ENCODE measurements around the gene HTR2A.

Gene HTR2A

GRCh38 chr13:46871557-46871956 lies 25.3 kb downstream of the HTR2A start:
- no peak for DNase-seq (ENCODE audit: low read depth in 1 of 2, low spot score in 1 of 2)

GRCh38 chr13:46868091-46868490 lies 28.8 kb downstream of the HTR2A start:
- DNase-seq (ENCODE audit: low read depth in 1 of 2, low spot score in 1 of 2): no peak

DNA sequence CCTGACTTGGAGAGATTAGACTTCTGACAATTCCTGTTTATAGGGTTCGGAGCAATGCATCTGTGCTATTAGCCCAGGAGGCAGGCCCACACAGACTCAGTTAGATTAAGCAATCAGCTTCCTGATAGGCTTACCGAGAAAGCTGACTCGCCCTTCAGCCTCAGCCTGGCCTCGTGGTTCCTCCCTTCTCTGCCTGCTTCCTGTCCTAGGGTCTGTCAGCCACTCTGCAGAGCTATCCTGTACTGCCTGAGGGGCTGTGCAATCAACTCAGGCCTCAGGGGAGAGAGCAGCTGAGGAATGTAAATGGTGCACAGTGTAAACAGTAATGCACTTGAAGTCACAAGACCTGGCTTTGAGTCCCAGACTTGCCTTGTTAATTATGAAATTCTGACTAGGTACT lies 30.7 kb downstream of the HTR2A start:
- no peak for DNase-seq (ENCODE audit: low read depth in 1 of 2, low spot score in 1 of 2)

- no peak for DNase-seq (ENCODE audit: low read depth in 1 of 2, low spot score in 1 of 2)
Measured at GRCh38 chr13:46864941-46865340, 31.9 kb downstream of the HTR2A start.

DNA sequence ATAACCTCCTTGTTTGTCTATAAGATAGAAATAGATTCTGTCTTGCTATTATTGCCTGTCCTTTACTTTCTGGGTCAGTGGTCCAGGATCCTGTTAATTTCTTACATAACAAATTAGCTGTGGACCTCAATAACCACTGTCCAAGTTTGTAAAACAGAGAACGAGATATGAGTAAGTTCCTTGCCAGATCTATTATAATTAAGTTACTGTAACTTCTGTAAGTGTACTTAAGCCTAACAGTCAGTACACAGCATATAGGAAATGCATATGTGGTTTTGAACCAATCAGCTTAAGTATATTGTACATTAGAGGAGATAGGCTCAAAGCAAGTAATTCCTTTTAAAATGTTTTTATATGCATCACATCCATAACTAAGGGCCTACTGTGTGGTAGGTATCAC lies 34.9 kb downstream of the HTR2A start:
- DNase-seq (ENCODE audit: low read depth in 1 of 2, low spot score in 1 of 2): no peak

DNA sequence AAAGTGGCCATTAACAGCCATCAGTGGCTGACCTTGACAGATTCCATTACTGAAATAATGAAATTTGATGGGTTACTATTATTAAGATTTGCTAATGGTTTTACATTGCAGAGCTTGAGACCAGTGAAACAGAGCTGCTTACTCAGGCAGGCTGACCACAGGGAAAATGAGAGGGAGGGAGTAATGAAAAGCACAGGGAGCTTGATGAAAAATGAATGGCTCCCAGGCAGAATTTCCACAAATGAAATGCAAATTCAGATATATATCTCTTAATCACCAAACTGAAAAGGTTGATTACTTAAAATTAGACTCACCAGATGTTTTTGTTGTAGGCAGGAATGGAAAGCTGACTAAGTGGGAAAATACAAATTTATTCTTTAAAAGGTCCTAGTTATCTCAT lies 36.1 kb downstream of the HTR2A start:
- no peak for DNase-seq (ENCODE audit: low read depth in 1 of 2, low spot score in 1 of 2)

DNA sequence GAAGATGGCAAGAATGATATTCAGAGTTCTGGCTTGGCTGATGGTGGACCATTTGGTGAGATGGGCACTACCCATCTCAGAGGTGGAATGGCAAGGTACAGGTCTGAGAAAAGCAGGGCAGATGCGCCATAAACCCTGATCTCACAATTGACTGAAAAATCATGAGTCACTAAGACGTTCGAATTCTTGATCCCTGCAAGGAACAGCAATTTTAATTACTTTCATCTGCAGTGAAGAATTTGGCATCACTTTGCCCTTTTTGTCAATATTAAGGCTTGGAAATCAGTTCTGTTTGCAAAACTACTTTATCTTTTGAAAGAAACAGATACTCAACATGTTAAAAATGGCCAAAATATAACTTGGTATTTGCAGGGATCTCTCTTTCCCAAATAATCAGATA lies 38.1 kb downstream of the HTR2A start:
- no peak for DNase-seq (ENCODE audit: low read depth in 1 of 2, low spot score in 1 of 2)

DNA sequence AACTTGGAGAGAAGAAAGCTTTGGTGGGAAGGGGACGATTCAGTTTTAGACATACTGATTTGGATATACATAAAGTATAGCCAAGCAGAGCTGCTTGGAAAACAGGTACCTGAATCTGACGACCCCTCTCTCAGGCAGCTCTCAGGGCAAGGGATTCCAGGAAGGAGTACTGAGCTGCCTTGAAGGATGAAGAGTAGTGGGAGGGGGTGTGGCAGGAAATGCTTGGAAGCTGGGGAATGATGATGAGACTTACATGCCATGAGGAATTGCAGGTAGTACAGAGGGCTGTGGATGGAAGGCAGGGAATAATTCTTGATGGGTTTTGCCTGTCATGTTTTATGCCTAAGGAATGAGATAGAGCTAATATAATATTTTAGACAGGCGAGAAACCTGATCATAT lies 38.7 kb downstream of the HTR2A start:
- DNase-seq (ENCODE audit: low read depth in 1 of 2, low spot score in 1 of 2): no peak

DNA sequence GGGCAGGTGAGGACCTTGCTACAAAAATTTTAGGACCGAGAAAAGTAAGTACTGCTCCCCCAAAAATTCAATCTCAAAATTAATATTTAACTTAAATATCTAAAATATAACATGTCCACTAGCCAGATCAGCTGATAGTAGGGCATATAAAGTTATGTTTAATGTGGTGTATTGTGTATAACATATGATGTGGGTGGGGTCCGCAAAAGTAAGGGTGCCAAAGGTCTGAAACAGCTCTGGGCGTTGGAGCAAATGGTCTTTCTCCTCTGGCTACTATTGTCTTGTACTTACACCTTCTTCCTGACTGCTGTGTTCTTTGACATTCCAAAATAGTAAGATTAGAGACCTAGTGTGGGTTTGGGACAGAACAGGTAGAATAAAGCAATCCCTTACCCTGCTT lies 41.2 kb downstream of the HTR2A start:
- DNase-seq (ENCODE audit: low read depth in 1 of 2, low spot score in 1 of 2): no peak

DNA sequence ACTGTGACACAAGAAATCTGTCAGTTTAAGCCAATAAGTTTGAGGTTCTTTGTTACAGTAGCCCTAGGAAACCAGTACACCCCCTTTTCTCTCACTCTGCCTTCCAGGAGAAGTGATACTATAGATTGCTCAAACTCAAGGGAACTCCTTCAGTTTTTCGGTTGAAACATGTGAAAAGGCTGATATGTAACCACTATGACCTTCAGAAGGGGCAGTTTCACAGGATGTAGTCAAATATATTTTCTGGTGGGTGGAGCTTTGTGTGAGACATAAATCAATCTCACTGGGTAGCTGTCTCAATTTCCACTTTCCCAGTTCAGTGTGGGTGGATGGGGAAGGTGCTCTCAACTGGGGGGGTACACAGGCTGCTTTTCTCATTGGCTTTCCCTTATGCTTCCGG lies 41.7 kb downstream of the HTR2A start:
- DNase-seq (ENCODE audit: low read depth in 1 of 2, low spot score in 1 of 2): no peak

- DNase-seq (ENCODE audit: low read depth in 1 of 2, low spot score in 1 of 2): no peak
Measured at GRCh38 chr13:46852168-46852567, 44.7 kb downstream of the HTR2A start.

GRCh38 chr13:46850214-46850613 lies 46.6 kb downstream of the HTR2A start:
- DNase-seq (ENCODE audit: low read depth in 1 of 2, low spot score in 1 of 2): no peak

DNA sequence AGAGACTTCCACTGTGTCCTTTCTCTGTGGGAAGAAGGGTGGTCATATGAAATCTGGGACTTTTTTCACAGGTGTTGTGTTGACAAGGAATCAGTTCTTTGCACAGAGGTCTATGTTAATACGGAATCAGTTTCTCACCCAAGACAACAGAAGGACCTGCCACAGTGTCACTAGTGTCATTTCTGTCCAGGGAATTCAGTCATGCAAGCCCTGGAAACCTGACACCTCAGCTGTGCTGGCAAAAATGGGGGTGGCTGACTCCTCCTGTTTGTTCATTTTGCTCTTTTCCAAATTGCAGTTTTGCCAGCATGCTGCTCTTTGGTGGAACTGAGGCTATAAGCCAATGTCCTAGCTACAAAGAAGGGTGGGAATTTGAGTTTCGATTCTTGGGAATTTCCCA lies 50.1 kb downstream of the HTR2A start:
- no peak for DNase-seq (ENCODE audit: low read depth in 1 of 2, low spot score in 1 of 2)

DNA sequence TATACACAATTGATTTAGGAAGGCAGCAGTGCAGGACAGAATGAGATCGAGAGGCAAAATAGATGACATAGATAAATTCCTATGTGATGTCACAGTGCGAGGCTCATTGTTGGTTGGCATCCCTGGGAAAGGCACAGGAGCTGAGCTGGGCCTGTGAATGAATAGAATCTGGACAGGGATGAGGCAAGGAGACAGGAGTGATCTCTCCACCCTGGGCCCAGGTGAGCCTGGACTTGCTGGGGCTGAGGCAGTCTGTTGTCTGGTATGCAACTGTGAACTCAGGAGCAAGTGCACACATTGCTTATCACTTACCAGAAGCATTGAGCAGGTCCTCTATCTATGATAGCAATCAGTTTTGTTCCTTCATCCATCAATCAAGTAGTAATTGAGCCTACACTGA lies 51.7 kb downstream of the HTR2A start:
- no peak for DNase-seq (ENCODE audit: low read depth in 1 of 2, low spot score in 1 of 2)

- DNase-seq (ENCODE audit: low read depth in 1 of 2, low spot score in 1 of 2): no peak
Measured at GRCh38 chr13:46844431-46844830, 52.4 kb downstream of the HTR2A start.

GRCh38 chr13:46839399-46839798 lies 57.5 kb downstream of the HTR2A start:
- DNase-seq (ENCODE audit: low read depth in 1 of 2, low spot score in 1 of 2): no peak

- no peak for DNase-seq (ENCODE audit: low read depth in 1 of 2, low spot score in 1 of 2)
Measured at GRCh38 chr13:46834657-46835056, 62.2 kb downstream of the HTR2A start.

- no peak for DNase-seq (ENCODE audit: low read depth in 1 of 2, low spot score in 1 of 2)
Measured at GRCh38 chr13:46831588-46832194, 65.2 kb downstream of the HTR2A start.

DNA sequence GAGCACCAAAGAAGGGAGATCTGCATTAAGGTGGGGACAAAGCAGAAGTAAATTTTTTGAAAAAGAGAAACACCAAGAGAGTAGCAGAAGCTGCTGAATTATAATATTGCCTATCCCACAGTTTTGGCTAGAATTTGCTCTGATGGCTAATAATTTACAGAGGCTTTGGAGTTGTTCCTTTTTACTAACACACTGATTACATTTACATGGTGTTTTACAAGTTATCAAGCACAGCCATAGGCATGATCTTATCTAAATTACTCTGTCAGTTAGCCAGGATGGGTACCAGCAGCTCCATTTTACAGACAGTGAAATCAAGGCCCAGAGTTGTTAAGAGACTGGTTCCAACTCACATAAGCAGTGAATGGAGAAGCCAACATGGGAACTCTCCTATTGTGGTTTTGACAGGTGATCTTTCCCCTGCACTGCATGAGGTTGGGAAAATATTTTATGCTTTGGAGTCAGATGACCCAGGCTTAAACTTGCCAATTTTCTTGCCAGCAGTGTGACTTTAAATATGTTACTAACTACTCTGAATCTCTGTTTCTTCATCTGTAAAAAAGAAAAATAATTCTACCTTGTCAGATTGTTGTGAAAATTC lies 66.3 kb downstream of the HTR2A start:
- no peak for DNase-seq (ENCODE audit: low read depth in 1 of 2, low spot score in 1 of 2)

GRCh38 chr13:46822551-46822950 lies 74.3 kb downstream of the HTR2A start:
- DNase-seq (ENCODE audit: low read depth in 1 of 2, low spot score in 1 of 2): no peak

GRCh38 chr13:46817838-46818476 lies 78.9 kb downstream of the HTR2A start:
- no peak for DNase-seq (ENCODE audit: low read depth in 1 of 2, low spot score in 1 of 2)

- no peak for DNase-seq (ENCODE audit: low read depth in 1 of 2, low spot score in 1 of 2)
Measured at GRCh38 chr13:46817095-46817494, 79.8 kb downstream of the HTR2A start.

GRCh38 chr13:46816371-46816770 lies 80.5 kb downstream of the HTR2A start:
- DNase-seq (ENCODE audit: low read depth in 1 of 2, low spot score in 1 of 2): no peak

Measured in stimulated activated CD4-positive, alpha-beta T cell treated with anti-CD3 and anti-CD28 coated beads, Interleukin-15, amount 100 ng/mL, for 1 hour (primary cell).